Osteocyte (in vitro differentiated cells): ENCODE measurements around the gene TLR4. TPM values are rescaled to one million over a fixed set of nuclear protein-coding genes. Genes with fewer than 3 reads are reported as not detected.
A peak's percentile ranks its signal among the peaks of the same experiment; 100 is the strongest.

ENCODE experiments used
- DNase-seq: peaks from one replicate; pipeline ENCODE4 v3.0.0; 2021; ENCODE audit warnings: mixed read lengths; ENCODE audit not compliant: unreplicated experiment; ENCODE audit errors: extremely low spot score
- H3K27ac Mint-ChIP-seq: one replicate; pipeline ENCODE4 v1.8.0; 2021; ENCODE audit warnings: mild to moderate bottlenecking, mixed read lengths; ENCODE audit not compliant: unreplicated experiment
- H3K27me3 Mint-ChIP-seq: one replicate; pipeline ENCODE4 v1.8.0; 2021; ENCODE audit warnings: mixed read lengths; ENCODE audit not compliant: unreplicated experiment
- H3K36me3 Mint-ChIP-seq: one replicate; pipeline ENCODE4 v1.8.0; 2021; ENCODE audit warnings: mixed read lengths; ENCODE audit not compliant: unreplicated experiment
- H3K4me1 Mint-ChIP-seq: one replicate; pipeline ENCODE4 v1.8.0; 2021; ENCODE audit warnings: mixed read lengths; ENCODE audit not compliant: unreplicated experiment
- H3K4me3 Mint-ChIP-seq: one replicate; pipeline ENCODE4 v1.8.0; 2021; ENCODE audit warnings: mild to moderate bottlenecking, moderate library complexity, mixed read lengths; ENCODE audit not compliant: unreplicated experiment
- H3K9me3 Mint-ChIP-seq: one replicate; pipeline ENCODE4 v1.8.0; 2021; ENCODE audit warnings: mixed read lengths; ENCODE audit not compliant: unreplicated experiment
- total RNA-seq: library from RNA; stranded (reverse); gene quantifications from 2 replicates; pipeline ENCODE4 v1.2.1, GENCODE V29; 2021
- TF ChIP-seq, protein P1 (sequence below): fragments of 200-600 bp; sonication (generic); IDR thresholded peaks from 2 replicates; pipeline ENCODE4 v1.5.0; 2021; ENCODE audit warnings: antibody characterized with exemption, mild to moderate bottlenecking, moderate library complexity

Gene TLR4
- total RNA-seq, 1 donor from 2014 or later: 30.5 TPM

DNA sequence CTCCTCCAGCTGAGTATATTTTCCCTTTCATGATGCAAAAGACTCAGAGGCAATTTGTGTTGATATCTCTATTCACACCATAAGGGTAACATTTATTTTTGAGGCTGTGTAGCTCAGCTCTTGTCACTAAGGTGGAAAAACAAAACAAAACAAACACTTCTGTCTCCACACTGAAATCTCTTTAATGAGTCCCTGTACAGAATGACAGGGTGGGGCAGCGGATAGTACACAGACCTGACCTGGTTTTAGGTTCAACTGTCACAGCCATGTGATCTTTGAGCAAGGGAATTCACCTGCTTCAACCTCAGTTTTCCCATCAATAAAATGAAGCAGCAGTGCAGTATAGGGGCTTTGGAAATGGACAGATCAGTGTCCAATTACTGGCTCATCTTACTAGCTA, 29.3 kb downstream of the TLR4 start:
- TF ChIP-seq, protein P1, sequence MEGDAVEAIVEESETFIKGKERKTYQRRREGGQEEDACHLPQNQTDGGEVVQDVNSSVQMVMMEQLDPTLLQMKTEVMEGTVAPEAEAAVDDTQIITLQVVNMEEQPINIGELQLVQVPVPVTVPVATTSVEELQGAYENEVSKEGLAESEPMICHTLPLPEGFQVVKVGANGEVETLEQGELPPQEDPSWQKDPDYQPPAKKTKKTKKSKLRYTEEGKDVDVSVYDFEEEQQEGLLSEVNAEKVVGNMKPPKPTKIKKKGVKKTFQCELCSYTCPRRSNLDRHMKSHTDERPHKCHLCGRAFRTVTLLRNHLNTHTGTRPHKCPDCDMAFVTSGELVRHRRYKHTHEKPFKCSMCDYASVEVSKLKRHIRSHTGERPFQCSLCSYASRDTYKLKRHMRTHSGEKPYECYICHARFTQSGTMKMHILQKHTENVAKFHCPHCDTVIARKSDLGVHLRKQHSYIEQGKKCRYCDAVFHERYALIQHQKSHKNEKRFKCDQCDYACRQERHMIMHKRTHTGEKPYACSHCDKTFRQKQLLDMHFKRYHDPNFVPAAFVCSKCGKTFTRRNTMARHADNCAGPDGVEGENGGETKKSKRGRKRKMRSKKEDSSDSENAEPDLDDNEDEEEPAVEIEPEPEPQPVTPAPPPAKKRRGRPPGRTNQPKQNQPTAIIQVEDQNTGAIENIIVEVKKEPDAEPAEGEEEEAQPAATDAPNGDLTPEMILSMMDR: no peak
- Mint-ChIP-seq H3K27me3 (no peaks in the 10 kb centered on the region), H3K9me3 (no peaks in the 10 kb centered on the region), H3K27ac (peak overlapping the region; percentile 13), H3K4me3 (no peak overlapping the region), H3K36me3 (no peaks in the 10 kb centered on the region), H3K4me1 (peaks cover 40% of the 10 kb centered on the region)
- DNase-seq: no peak

DNA sequence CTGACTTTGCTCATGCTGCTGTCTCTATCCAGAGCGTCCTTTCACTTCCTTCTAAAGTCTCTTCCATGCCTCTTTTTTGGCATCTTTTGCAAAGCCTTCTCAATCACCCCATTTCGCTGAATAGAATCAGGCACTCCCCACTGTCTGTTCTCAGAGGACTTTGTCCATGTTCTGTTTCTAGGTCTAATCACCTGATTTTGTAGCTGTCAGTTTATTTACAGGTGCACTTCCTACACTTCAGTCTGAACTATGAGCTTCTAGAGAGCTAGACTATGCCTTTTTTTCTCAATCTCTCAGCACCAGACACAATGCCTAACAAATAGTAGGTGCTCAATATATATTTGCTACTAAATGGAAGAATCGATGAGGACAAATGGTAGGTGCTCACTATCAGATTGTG, 29.9 kb downstream of the TLR4 start:
- Mint-ChIP-seq H3K9me3 (no peaks in the 10 kb centered on the region), H3K36me3 (no peaks in the 10 kb centered on the region), H3K27me3 (no peaks in the 10 kb centered on the region), H3K27ac (peak overlapping the region; percentile 71), H3K4me3 (no peak overlapping the region), H3K4me1 (peaks cover 40% of the 10 kb centered on the region)
- DNase-seq: no peak
- TF ChIP-seq, protein P1: no peak

DNA sequence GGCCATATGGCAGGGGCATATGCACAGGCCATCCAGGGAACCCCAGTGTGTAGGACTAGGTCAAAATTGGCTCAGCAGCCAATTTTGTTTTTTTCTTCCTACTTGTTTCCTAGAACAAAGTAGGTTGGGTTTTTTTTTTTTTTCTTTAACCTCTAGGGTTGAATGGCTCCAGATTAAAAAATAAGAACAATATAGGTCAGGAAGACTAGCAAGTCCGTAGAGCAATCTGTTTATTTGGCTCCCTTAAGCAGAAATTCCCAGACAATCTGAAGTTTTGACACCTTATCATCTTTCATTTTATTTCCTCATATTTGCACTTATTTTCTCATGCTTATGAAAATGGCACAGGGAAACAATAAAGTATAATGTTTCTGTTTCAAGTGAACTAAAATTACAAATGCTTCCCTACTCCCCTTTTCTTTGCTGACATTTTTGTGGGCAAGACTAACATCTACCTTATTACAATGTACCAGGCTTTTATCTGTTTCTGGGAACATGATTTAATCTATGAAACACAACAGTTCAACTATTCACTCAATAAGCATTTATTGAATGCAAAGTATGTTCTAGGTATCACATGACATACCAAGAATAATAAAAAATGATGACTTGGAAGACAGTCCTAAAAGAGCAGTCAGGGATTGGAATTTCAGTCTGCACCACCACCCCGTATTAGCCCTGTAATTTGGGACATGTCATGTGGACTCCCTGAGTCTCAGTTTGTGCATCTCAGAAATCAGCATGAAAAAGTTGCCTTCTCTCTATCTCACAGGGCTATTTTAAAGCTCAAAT, 30.5 kb downstream of the TLR4 start:
- Mint-ChIP-seq H3K36me3 (no peaks in the 10 kb centered on the region), H3K9me3 (no peaks in the 10 kb centered on the region), H3K4me3 (peak overlapping the region; percentile 19), H3K27ac (peak overlapping the region; percentile 71), H3K27me3 (no peaks in the 10 kb centered on the region), H3K4me1 (peaks cover 40% of the 10 kb centered on the region)
- TF ChIP-seq, protein P1: no peak
- no peak for DNase-seq

DNA sequence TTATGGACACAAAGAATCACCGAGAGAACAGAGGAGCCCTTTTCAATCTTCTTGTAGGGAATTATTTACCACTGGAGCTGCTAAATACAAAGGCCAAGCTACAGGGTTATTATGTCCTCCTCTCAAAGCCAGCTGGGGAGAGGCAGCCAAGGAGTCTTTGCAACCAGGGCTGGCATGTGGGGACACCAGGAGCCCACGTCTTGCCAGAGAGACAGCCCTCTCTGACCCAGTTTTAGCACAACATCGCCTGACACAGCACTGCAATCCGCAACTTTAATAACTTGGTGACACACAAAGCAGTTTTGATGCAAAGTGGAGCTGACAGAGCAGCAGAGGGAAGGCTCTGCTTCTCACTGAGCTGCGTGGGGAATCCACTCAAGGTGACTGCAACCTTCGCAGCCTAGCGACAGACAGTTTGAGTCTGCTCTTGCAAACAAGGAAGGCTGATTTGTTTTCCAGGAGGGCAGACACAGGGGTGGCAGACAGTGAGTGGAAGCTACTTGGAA, 33.6 kb downstream of the TLR4 start:
- TF ChIP-seq, protein P1: no peak
- Mint-ChIP-seq H3K4me1 (peaks cover 39% of the 10 kb centered on the region), H3K36me3 (no peaks in the 10 kb centered on the region), H3K4me3 (no peak overlapping the region), H3K27ac (no peak overlapping the region), H3K9me3 (no peaks in the 10 kb centered on the region), H3K27me3 (no peaks in the 10 kb centered on the region)
- DNase-seq: no peak

DNA sequence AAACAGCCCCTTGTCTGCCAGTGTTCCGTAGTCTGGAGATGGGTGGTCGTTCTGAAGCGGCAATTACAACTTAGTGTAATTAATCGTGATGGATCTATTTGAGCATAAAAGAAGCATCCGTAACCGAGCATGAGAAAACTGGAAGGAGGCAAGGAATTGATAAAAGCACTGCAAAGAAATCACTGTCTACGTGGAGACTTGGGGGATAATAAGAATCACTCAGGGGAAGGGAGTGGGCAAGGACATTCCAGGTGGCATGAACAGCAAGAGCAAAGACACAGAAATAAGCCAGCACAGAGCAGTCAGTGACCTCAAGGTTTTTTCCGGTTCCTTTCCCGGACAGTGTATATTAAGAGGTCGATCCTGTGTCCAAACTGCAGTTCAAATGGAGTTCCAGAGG, 35.0 kb downstream of the TLR4 start:
- no peak overlapping the region for H3K27ac Mint-ChIP-seq
- H3K36me3 Mint-ChIP-seq: no peaks in the 10 kb centered on the region
- H3K4me3 Mint-ChIP-seq: no peak overlapping the region
- H3K27me3 Mint-ChIP-seq: no peaks in the 10 kb centered on the region
- TF ChIP-seq, protein P1: no peak
- peaks cover 25% of the 10 kb centered on the region for H3K4me1 Mint-ChIP-seq
- no peaks in the 10 kb centered on the region for H3K9me3 Mint-ChIP-seq
- DNase-seq: no peak
